Esophagus muscularis mucosa (tissue), 3 donors: ENCODE data around the gene BLOC1S5.

Source experiments
- CTCF ChIP-seq, 3 experiments: fragments of 200-600 bp in 2 of 3; fragments of 450-650 bp in 1 of 3; sonication (generic) in 2 of 3; IDR thresholded peaks; one replicate each; pipeline ENCODE4 v1.5.1; 2017 to 2019; ENCODE audit warnings: antibody characterized with exemption in 3 of 3, mild to moderate bottlenecking in 2 of 3, moderate library complexity in 1 of 3
- POLR2A ChIP-seq: fragments of 450-650 bp; IDR thresholded peaks from one replicate; pipeline ENCODE4 v1.6.1; 2017; ENCODE audit warnings: antibody characterized with exemption, moderate library complexity, mild to moderate bottlenecking, low read depth

GRCh38 chr6:7979831-7980230 lies 84.4 kb downstream of the BLOC1S5 start:
- TF ChIP-seq POLR2A, result no peak
- TF ChIP-seq CTCF (IDR thresholded peaks at IDR 0.05), result no peak
